Stomach (tissue), 4 donors: ENCODE results near the gene PTGR2.

Experiments
- CTCF ChIP-seq, 7 experiments: fragments of 450-650 bp in 4 of 7; fragments of 200-600 bp in 3 of 7; sonication (generic) in 3 of 7; IDR thresholded peaks; one replicate each; pipeline ENCODE4 v1.5.1; 2016 to 2019; ENCODE audit warnings: antibody characterized with exemption in 7 of 7, control low read depth in 2 of 7, mild to moderate bottlenecking in 1 of 7
- POLR2A ChIP-seq, 4 donors: fragments of 450-650 bp; IDR thresholded peaks; one replicate each; pipeline ENCODE4 v1.6.1; 2016; ENCODE audit warnings: antibody characterized with exemption in 4 of 4, control low read depth in 2 of 4, mild to moderate bottlenecking in 1 of 4, moderate library complexity in 1 of 4

- TF ChIP-seq CTCF (IDR thresholded peaks at IDR 0.05) (no peak), POLR2A (IDR thresholded peaks at IDR 0.05) (no peak)
These were observed 9.4 kb downstream of the PTGR2 start for GRCh38 chr14:73861073-73861472.
